HG03442 (cell line): ENCODE results near the gene USP10.

Experiments
- ATAC-seq: cut with Tn5 transposase; IDR thresholded peaks from one replicate; pipeline ENCODE4 v1.9.1; 2021; ENCODE audit warnings: mild to moderate bottlenecking, moderate library complexity; ENCODE audit not compliant: unreplicated experiment

USP10 gene

DNA sequence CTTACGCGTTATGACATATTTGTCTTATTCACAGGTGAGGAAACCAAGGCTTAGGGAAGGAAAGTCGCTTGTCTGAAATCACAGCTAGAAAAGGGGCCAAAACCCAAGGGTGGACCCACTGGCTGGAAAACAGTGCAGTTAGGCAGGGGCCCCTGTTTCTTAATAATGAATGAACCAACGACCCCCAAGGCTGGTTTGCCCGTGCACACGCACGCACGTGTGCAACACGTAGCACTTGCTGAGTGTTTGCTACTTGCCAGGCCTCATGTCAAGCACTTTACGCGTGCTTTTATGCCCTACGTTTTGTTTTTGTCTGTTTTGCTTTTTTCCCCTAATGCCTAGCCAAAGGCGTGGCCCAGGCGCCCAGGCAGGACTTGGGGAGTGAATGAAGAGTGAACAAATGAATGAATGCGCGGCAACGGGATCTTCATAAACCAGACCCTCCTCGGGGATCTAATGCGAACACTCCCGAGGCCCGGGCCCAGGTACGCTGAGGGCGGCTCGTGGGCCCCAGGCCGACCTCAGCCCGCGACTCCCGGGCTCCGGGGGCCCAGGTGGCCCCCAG, 571 bp upstream of the USP10 start:
- peak; percentile 14 for ATAC-seq

DNA sequence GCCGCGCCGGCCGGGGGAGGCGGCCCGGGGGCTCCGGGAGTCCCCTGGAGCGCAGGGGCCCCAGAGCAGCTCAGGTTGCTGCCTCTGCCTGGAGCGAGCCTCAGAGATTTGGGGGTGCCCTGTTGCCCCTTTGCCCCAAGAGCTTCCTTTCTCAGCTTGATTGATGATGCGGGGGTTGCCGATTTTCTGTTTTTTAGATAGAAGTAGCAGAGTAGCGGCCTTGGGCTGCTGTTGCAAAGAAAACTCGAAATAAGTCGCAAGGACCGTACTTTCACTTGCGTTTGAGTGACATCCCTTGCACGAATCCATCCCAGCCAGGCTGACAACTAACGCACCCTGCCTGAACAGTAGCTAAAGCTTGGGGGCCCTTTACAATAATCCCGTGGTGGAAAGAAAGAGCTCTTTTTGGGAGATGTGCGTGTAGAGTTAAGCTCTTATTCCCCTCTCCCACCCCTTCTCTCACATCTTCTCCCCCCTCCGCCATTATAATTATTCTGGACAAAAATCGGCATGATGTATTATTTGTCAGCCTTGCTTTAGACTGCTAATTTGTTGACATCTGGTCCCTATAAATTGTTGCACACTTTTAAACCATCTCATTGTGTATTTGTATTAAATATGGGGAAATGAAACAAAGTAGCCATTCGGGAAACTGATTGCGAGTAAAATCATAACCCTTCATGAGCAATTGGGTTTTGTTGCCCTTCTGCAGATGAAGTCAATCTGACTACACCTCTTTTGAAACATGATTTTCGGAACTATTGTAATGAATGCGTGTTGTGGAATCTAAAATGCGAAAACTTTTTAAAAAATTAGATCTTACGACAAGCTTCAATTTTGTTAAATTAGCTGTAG, 873 bp downstream of the USP10 start:
- peak; percentile 2 for ATAC-seq

- ATAC-seq = no peak
Observed at GRCh38 chr16:84703681-84704080, 3.9 kb downstream of the USP10 start.

DNA sequence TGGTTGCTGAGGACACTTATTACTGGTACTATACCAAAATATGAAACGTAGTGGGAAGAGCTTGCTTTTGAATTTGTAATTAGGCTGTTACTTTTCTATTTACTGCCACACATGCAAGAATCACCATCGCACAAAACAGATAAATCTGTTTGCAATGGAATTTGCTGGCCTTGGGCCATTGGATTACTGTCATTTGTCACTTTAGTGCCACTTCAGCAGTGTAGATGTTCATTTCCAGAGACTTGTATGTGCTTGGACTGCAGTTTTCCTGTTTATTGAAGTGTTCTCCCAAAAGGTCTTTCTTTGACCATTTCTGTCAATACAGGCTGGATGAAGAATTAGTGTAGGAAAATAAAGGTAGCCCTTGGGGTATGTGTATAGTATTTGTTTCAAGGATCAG, 4.5 kb downstream of the USP10 start:
- no peak for ATAC-seq

- no peak for ATAC-seq
Observed at GRCh38 chr16:84706856-84707255, 7.1 kb downstream of the USP10 start.

DNA sequence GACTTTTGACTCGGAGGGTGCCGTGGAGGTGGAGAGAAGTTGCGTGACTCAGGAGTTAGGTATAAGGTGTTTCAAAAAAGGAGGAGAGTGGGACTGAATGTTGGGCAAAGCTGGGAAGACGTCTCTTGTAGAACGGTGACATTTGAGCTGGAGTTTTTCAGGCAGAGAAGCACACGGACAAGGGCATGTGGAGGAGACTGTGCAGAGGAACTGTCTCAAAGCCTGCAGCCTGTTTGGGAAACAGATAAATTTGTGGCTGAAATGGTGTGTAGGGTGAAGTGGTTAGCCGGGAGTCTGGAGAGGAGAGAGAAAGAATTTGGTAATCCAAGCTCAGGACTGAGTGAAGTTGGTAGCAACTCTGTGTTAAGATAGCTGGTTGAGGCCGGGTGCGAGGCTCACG, 9.8 kb downstream of the USP10 start:
- no peak for ATAC-seq

- ATAC-seq = no peak
Observed at GRCh38 chr16:84710686-84711085, 10.9 kb downstream of the USP10 start.

- no peak for ATAC-seq
Observed at GRCh38 chr16:84712138-84712671, 12.4 kb downstream of the USP10 start.

DNA sequence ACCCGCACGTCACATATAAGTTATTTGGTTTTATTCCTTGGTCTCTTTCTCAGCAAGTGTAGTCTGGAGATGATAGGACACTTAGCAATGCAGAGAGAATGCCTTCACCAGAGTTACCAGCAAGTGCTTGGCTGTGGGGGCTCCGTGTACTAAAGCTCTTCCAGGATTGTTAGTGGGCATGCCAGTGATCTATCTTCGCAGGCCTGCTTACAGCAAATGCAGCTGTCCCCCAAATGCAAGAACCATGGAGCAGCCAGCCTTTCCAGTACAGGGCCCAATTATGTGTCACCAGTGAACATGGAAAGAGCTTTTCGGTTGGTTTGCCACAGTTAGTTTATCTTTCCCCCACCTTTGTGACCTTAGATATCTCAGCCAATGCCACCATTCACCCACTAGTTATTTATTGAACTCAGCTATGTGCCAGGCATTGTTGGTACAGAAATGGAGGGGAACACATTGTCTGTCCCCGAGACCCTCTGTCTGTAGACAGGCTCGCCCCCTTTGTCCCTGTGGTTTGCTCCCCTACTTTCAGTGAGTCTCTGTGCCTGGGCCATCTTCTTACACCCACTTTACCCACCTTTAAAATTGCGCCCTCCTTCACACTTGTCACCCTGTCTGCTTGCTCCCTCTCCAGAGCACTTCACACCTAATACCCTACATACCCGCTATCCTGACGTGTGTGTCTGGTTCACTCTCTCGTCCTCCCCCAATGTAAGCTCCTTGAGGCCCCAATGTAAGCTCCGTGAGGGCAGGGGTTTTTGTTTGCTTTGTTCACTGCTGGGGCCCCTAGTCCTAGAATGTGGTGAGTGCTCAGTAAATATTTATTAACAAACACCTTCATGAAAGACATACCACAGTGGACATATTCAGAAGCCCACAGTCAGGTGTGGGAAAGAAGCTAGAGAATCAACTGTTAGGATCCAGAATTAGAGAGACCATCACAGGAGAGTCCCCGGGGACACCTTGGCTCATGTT, 13.3 kb downstream of the USP10 start:
- ATAC-seq = no peak

DNA sequence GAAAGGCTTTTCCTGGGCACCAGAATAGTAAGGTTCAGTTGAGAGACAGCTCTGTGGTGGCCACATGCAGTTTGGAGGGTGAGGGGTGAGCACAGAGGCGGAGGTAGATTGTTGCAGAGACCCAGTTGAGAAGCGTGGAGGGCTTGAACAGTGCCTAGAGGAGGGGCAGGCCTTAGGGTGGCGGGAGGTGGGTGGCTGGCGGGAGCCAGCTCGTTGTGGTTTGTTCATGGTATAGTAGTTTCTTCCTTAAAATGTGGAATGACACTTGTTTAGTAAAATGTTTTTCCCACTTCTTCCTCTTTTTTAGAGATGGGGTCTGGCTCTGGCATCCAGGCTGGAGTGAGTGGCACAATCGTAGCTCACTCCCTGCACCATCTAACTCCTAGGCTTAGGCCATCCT, 14.2 kb downstream of the USP10 start:
- no peak for ATAC-seq

DNA sequence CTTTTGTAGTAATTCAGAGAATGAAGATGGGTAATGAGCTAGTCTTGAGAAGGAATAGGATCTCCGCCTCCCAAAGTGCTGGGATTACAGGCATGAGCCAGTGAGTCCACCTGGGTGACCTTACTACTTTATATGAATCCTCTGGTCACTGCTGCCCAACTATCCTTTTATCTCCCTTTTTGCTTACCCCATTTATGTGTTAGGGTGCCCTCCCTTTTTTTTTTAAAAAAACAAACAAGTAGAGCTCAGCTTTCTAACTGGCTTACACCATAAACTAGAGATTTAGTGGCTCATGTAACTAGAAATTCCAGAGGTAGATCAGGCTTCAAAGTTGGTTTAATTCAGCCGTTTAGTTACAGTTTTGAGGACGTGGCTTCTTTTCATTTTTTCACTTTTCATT, 15.6 kb downstream of the USP10 start:
- ATAC-seq = no peak

- no peak for ATAC-seq
Observed at GRCh38 chr16:84715854-84716253, 16.1 kb downstream of the USP10 start.

- no peak for ATAC-seq
Observed at GRCh38 chr16:84716740-84717139, 16.9 kb downstream of the USP10 start.

DNA sequence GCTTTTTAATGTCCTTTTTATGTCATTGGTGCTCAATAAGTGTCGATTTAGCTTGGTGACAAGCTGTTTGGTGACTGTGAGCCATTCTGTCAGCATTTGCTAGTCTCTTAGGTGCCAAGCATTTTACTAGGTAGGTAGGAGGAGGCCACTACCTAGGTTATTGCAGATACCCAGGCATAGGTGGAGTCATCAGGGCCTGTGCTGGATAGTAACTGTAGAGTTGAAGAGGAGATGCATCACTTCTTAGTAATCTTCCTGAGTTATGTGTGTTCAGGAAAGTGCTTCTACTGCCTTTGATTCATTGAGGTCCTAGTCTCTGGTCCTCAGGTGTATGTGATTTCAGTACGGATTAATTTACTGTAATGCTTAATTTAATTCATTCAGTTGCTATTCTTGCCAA, 17.7 kb downstream of the USP10 start:
- ATAC-seq = no peak

GRCh38 chr16:84720177-84720579, 20.4 kb downstream of the USP10 start:
- no peak for ATAC-seq

DNA sequence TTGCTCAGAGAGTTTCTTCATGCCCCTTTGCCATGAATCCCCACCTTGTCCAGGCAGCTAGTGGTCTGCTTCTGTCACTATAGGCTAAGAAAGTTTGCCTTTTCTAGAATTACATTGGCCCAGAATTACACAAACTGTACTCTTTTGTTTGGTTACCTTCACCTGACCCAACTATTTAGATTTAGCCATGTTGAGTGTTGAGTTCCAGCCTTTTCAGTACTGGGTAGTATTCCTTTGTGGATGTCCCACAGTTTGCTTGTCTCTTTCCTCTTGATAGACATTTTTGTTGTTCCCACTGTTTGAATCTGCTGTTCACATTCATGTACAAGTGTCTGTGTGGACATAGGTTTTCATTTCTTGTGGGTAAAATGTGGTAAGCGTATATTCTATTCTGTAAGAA, 22.3 kb downstream of the USP10 start:
- no peak for ATAC-seq

DNA sequence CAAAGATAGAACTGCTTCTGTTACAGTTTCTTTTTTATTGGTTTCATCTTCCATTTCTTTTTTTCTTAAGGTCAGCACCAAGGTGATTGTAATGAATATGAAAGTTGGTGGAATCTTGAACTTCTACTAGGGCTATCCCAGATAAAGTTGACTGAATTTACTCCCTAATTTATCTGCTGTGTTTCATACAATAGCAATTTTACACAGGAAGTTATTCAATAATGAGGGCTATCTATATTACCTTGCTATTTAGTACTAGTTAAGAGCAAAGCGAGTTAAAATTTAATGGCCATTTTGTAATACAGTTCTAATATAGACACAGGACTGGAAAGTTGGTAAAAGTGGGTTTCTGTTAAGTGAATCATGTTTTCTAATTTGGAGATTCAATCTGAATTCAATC, 24.1 kb downstream of the USP10 start:
- ATAC-seq = no peak

GRCh38 chr16:84724606-84725309, 25.0 kb downstream of the USP10 start:
- ATAC-seq = no peak

DNA sequence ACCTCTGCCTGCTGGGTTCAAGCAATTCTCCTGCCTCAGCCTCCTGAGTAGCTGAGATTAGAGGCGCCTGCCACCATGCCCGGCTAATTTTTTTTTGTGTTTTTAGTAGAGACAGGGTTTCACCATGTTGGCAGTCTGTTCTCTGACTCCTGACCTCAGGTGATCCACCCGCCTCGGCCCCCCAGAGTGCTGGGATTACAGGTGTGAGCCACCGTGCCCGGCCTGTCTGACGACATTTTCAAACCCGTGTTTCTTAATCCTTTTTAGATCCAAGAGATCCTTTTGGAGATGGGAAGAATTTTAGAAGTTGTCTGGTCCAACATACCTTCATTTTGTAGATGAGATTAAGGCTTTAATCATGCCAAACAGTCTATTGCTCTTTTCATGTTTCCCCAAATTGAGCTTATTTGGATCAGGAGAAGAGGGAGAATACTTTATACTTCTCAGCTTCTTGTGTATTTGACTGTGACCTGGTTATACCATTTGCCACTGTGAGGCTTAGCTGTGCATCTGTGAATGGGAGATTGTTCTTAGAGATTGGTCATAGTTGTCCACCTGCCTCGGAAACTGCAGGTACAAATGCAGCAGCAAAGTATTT, 25.8 kb downstream of the USP10 start:
- ATAC-seq = no peak

DNA sequence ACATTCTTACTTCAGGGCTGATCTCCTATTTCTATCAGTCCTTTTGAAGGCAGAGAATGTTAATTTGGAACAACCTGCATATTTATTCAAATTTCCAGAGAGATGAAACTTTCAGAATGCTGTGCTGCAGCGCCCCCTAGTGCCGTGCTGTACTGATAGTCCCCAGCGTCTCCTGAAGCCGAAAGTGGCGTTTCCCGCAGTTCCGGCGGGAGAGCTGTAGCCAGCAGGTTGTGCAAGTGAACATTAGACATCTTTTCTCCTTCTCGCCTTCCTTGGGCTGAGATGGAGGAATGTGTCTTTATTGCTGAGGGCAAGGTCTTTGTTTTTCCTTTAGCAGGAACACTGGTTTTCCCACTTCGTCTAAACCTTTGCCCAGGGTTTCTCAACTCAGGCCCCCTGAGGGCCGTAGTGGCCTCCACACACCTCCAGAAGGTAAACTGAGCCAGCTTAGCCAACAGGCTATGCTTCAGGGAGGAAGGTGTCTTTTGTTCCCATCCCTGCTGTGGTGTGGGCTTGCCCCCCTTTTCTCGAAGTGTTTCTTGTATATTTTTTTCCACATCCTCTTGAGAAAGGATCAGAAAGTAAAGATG, 26.4 kb downstream of the USP10 start:
- ATAC-seq = peak; percentile 10
